Activated CD4-positive, alpha-beta T cell treated with anti-CD3 and anti-CD28 coated beads, Interleukin-10, Interleukin-2, amounts not matched to agents 100 ng/mL and 50 ng/mL, durations not matched to agents 16 hours and 8 hours (primary cell): ENCODE results near the gene SCNN1G.
"Not testable (repeated sequence)": the region's sequence is repeated elsewhere in the genome, so short reads cannot be mapped to it uniquely, and the experiment has no call there.

Experiments
- DNase-seq: peaks from one replicate; pipeline ENCODE4 v3.0.0-alpha.2; 2020

Gene SCNN1G

GRCh38 chr16:23182679-23183542, at the start of gene SCNN1G:
SCNN1G (plus strand) TSS chr16:23182745; CDS start chr16:23186272, 3,527 bp downstream.
- DNase-seq, result no peak

- no peak for DNase-seq
Observed at GRCh38 chr16:23132775-23133463, 49.6 kb upstream of the SCNN1G start.

- DNase-seq, result no peak
Observed at GRCh38 chr16:23134274-23134673, 48.3 kb upstream of the SCNN1G start.

GRCh38 chr16:23137256-23137655, 45.3 kb upstream of the SCNN1G start:
- no peak for DNase-seq

GRCh38 chr16:23137818-23138217, 44.7 kb upstream of the SCNN1G start:
- DNase-seq, result no peak

GRCh38 chr16:23140107-23140506, 42.4 kb upstream of the SCNN1G start:
- no peak for DNase-seq

GRCh38 chr16:23141033-23141432, 41.5 kb upstream of the SCNN1G start:
- DNase-seq, result no peak

- no peak for DNase-seq
Observed at GRCh38 chr16:23141500-23141899, 41.0 kb upstream of the SCNN1G start.

- no peak for DNase-seq
Observed at GRCh38 chr16:23141959-23142740, 40.4 kb upstream of the SCNN1G start.

- DNase-seq, result no peak
Observed at GRCh38 chr16:23143391-23143790, 39.2 kb upstream of the SCNN1G start.

GRCh38 chr16:23144393-23144792, 38.2 kb upstream of the SCNN1G start:
- not testable (repeated sequence) for DNase-seq

- DNase-seq, result no peak
Observed at GRCh38 chr16:23145186-23145585, 37.4 kb upstream of the SCNN1G start.

- DNase-seq, result no peak
Observed at GRCh38 chr16:23145608-23146007, 36.9 kb upstream of the SCNN1G start.

- DNase-seq, result no peak
Observed at GRCh38 chr16:23146877-23147601, 35.5 kb upstream of the SCNN1G start.

- no peak for DNase-seq
Observed at GRCh38 chr16:23147666-23148065, 34.9 kb upstream of the SCNN1G start.

GRCh38 chr16:23148166-23148512, 34.4 kb upstream of the SCNN1G start:
- peak; percentile 1 for DNase-seq

GRCh38 chr16:23148513-23149266, 33.9 kb upstream of the SCNN1G start:
- peak; percentile 49 for DNase-seq

GRCh38 chr16:23149267-23149992, 33.1 kb upstream of the SCNN1G start, which contains the start of gene USP31:
USP31 (minus strand) TSS chr16:23149452; CDS start chr16:23149270, 182 bp downstream.
- peak; percentile 97 for DNase-seq

GRCh38 chr16:23149993-23150364, 32.6 kb upstream of the SCNN1G start:
- DNase-seq, result no peak

GRCh38 chr16:23152386-23153178, 30.0 kb upstream of the SCNN1G start:
- DNase-seq, result no peak
